HepG2 (cell line): ENCODE results near the gene SEMA3F. TPM values are rescaled to one million over a fixed set of nuclear protein-coding genes. Genes with fewer than 3 reads are reported as not detected.

Experiments
- ATAC-seq: fragments of 200-7000 bp; cut with Tn5 transposase; 3 replicates; pipeline ENCODE4 v1.9.1; 2020; ENCODE audit warnings: mild to moderate bottlenecking, moderate library complexity
- BruUV-seq: library from RNA; stranded (reverse); fragments of 400-500 nt; replicated peaks from 2 replicates; lab custom pipeline; 2021; lab: Mats Ljungman, UMichigan
- CTCF ChIA-PET: fragments of 300-600 bp; formaldehyde crosslinking; extraction: SDS; loops from one replicate; lab custom pipeline; 2021; ENCODE audit warnings: low total read pairs, inconsistent platforms, low intra/inter-chr PET ratio; lab: Yijun Ruan, JAX
- POLR2A ChIA-PET: fragments of 350-600 bp; sonication (Branson Sonifier 250); formaldehyde crosslinking; loops from one replicate; lab custom pipeline; 2020; ENCODE audit warnings: antibody characterized with exemption, inconsistent platforms; lab: Yijun Ruan, JAX
- DNase-seq: peaks from one replicate; pipeline ENCODE4 v3.0.0-alpha.2; 2015; ENCODE audit warnings: low spot score
- FAIRE-seq: peaks from 3 replicates; lab custom pipeline; 2011; peaks lifted over from hg19 to GRCh38; lab: Jason Lieb, UNC
- H2AFZ ChIP-seq: one replicate; pipeline ENCODE4 v1.6.1; 2011; ENCODE audit warnings: low read length, inconsistent platforms
- H3K27ac ChIP-seq: fragments of 300-600 bp; 3 replicates; pipeline ENCODE4 v1.8.0; 2011; ENCODE audit warnings: mixed run types, mild to moderate bottlenecking, mixed read lengths, low read length, inconsistent platforms; ENCODE audit not compliant: insufficient read depth; ENCODE audit errors: extremely low read length
- H3K27me3 ChIP-seq, 2 experiments: fragments of 200-600 bp in 1 of 2; 2 replicates in 1 of 2; 3 replicates in 1 of 2; pipeline versions ENCODE4 v1.6.0 to v1.8.0; 2011; ENCODE audit warnings: low read length in 2 of 2, mild to moderate bottlenecking in 2 of 2, moderate library complexity in 2 of 2, inconsistent platforms in 1 of 2; ENCODE audit not compliant: insufficient read depth in 2 of 2, control insufficient read depth in 1 of 2
- H3K36me3 ChIP-seq, 2 experiments: fragments of 200-600 bp in 1 of 2; replicated peaks in 1 of 2; 2 replicates in 1 of 2; 3 replicates in 1 of 2; pipeline versions ENCODE4 v1.5.1 to v1.8.0; 2011; ENCODE audit warnings: low read length in 2 of 2, inconsistent platforms in 1 of 2; ENCODE audit not compliant: insufficient read depth in 2 of 2, control insufficient read depth in 1 of 2
- H3K4me1 ChIP-seq: 2 replicates; pipeline ENCODE4 v1.5.1; 2012; ENCODE audit warnings: low read length, inconsistent platforms; ENCODE audit not compliant: insufficient read depth
- H3K4me2 ChIP-seq: 2 replicates; pipeline ENCODE4 v1.6.0; 2011; ENCODE audit warnings: low read depth, low read length, inconsistent platforms
- H3K4me3 ChIP-seq, 3 experiments: fragments of 200-600 bp in 1 of 3; sonication (generic), shearing (Covaris generic) in 1 of 3; replicated peaks in 1 of 3; 2 replicates each; pipeline ENCODE4 v1.5.1; 2011 to 2016; ENCODE audit warnings: low read length in 3 of 3, inconsistent platforms in 2 of 3, low read depth in 2 of 3, mild to moderate bottlenecking in 2 of 3, control low read depth in 1 of 3, mixed read lengths in 1 of 3; ENCODE audit not compliant: insufficient read depth in 1 of 3
- H3K79me2 ChIP-seq: one replicate; pipeline ENCODE4 v1.6.1; 2011; ENCODE audit warnings: low read length, inconsistent platforms; ENCODE audit not compliant: insufficient read depth
- H3K9ac ChIP-seq: 2 replicates; pipeline ENCODE4 v1.6.0; 2011; ENCODE audit warnings: mild to moderate bottlenecking, low read depth, low read length, inconsistent platforms; ENCODE audit not compliant: insufficient read depth
- H3K9me3 ChIP-seq: 2 replicates; pipeline ENCODE4 v1.5.1; 2012; ENCODE audit warnings: mild to moderate bottlenecking, low read length
- H4K20me1 ChIP-seq: 2 replicates; pipeline ENCODE4 v1.6.0; 2011; ENCODE audit warnings: inconsistent platforms, mild to moderate bottlenecking, low read length, moderate library complexity; ENCODE audit not compliant: insufficient read depth
- ATM ChIP-seq: fragments of 450-650 bp; IDR thresholded peaks from 2 replicates; pipeline ENCODE4 v1.7.1; 2017; ENCODE audit warnings: mild to moderate bottlenecking, borderline replicate concordance
- BRCA1 ChIP-seq: sonication (generic); formaldehyde crosslinking; IDR thresholded peaks from 2 replicates; pipeline ENCODE4 v1.4.0; 2020; ENCODE audit warnings: missing genetic modification reagents
- CEBPB ChIP-seq: IDR thresholded peaks from 2 replicates; pipeline ENCODE4 v1.6.1; 2011; ENCODE audit warnings: low read depth, low read length, improper control_type of control experiment, borderline replicate concordance
- FOSL2 ChIP-seq: sonication (generic); formaldehyde crosslinking; IDR thresholded peaks from 2 replicates; pipeline ENCODE4 v1.4.0; 2020; ENCODE audit warnings: missing genetic modification reagents
- HBP1 ChIP-seq: IDR thresholded peaks from 2 replicates; pipeline ENCODE4 v1.6.1; 2016; ENCODE audit warnings: low read depth, control low read depth
- HOXD1 ChIP-seq: sonication (generic); formaldehyde crosslinking; IDR thresholded peaks from 2 replicates; pipeline ENCODE4 v1.5.0; 2020; ENCODE audit warnings: missing genetic modification reagents
- NR2F6 ChIP-seq, 2 experiments: IDR thresholded peaks; 2 replicates each; pipeline ENCODE4 v1.6.1; 2016; ENCODE audit warnings: antibody characterized with exemption in 1 of 2, mild to moderate bottlenecking in 1 of 2
- PAF1 ChIP-seq: IDR thresholded peaks from 2 replicates; pipeline ENCODE4 v1.6.1; 2016; ENCODE audit warnings: missing genetic modification reagents, missing compliant biosample characterization
- PITX1 ChIP-seq: sonication (generic); formaldehyde crosslinking; IDR thresholded peaks from 2 replicates; pipeline ENCODE4 v1.5.1; 2020; ENCODE audit warnings: mild to moderate bottlenecking, missing genetic modification reagents
- RXRA ChIP-seq: sonication (generic); formaldehyde crosslinking; IDR thresholded peaks from 2 replicates; pipeline ENCODE4 v1.5.1; 2020; ENCODE audit warnings: missing genetic modification reagents
- SRSF9 ChIP-seq: fragments of 200-400 bp; formaldehyde crosslinking; IDR thresholded peaks from 2 replicates; pipeline ENCODE4 v1.6.1; 2018; ENCODE audit warnings: borderline replicate concordance, mild to moderate bottlenecking, low read depth, low read length; ENCODE audit not compliant: insufficient read depth, poor library complexity, severe bottlenecking
- UBTF ChIP-seq: sonication (generic); formaldehyde crosslinking; IDR thresholded peaks from 2 replicates; pipeline ENCODE4 v1.4.0; 2020; ENCODE audit warnings: mild to moderate bottlenecking, missing genetic modification reagents
- XBP1 ChIP-seq: sonication (generic); formaldehyde crosslinking; IDR thresholded peaks from 2 replicates; pipeline ENCODE4 v1.5.0; 2020; ENCODE audit warnings: missing genetic modification reagents
- ZFY ChIP-seq: sonication (generic); formaldehyde crosslinking; IDR thresholded peaks from 2 replicates; pipeline ENCODE4 v1.4.0; 2020; ENCODE audit warnings: missing genetic modification reagents
- ZNF563 ChIP-seq: sonication (generic); formaldehyde crosslinking; IDR thresholded peaks from 2 replicates; pipeline ENCODE4 v1.8.0; 2022; ENCODE audit warnings: mild to moderate bottlenecking, moderate library complexity, missing genetic modification reagents
- ZNF574 ChIP-seq: sonication (generic); formaldehyde crosslinking; IDR thresholded peaks from 2 replicates; pipeline ENCODE4 v1.4.0; 2020; ENCODE audit warnings: missing genetic modification reagents
- ZNF605 ChIP-seq: sonication (generic); formaldehyde crosslinking; IDR thresholded peaks from 2 replicates; pipeline ENCODE4 v1.8.0; 2022; ENCODE audit warnings: mild to moderate bottlenecking, missing genetic modification reagents
- ZNF720 ChIP-seq: sonication (generic); formaldehyde crosslinking; IDR thresholded peaks from 2 replicates; pipeline ENCODE4 v1.4.0; 2020; ENCODE audit warnings: missing genetic modification reagents
- ZNF850 ChIP-seq: sonication (generic); formaldehyde crosslinking; conservative IDR thresholded peaks from 2 replicates; pipeline ENCODE4 v1.9.0; 2021; ENCODE audit warnings: mild to moderate bottlenecking, missing genetic modification reagents
- ZNF891 ChIP-seq: sonication (generic); formaldehyde crosslinking; IDR thresholded peaks from 2 replicates; pipeline ENCODE4 v1.5.0; 2020; ENCODE audit warnings: mild to moderate bottlenecking, missing genetic modification reagents
- WGBS: methylation state at CpG from one replicate; pipeline ENCODE4 v1.1.6; 2017; ENCODE audit warnings: low lambda C conversion rate; 5-methylcytosine and 5-hydroxymethylcytosine counted together
- in situ Hi-C: cut with HindIII; loops from 2 replicates; pipeline ENCODE4 v1.10.0; 2017; ENCODE audit warnings: low pct_unique_long_range_greater_than_20kb; ENCODE audit not compliant: extremely low pct_ligation_motif_present
- intact Hi-C: fragments of 100-400 bp; cut with micrococcal nuclease; formaldehyde crosslinking; loops from one replicate; pipeline ENCODE4 v1.10.0; 2022; ENCODE audit not compliant: unreplicated experiment
- polyA plus RNA-seq, 8 experiments: library from polyadenylated mRNA; depleted of rRNA in 3 of 8; stranded (reverse) in 7 of 8; unstranded in 1 of 8; fragments of >200 nt; fragmentation: Illumina TruSeq in 4 of 8; extraction: Trizol in 4 of 8; gene quantifications; 2 replicates each; pipeline versions ENCODE4 v1.2.1 to v1.2.3, GENCODE V29; 2011 to 2016; ENCODE audit warnings: low read depth in 4 of 8, missing spikeins in 1 of 8, mixed read lengths in 1 of 8; ENCODE audit not compliant: insufficient read depth in 1 of 8
- total RNA-seq, 5 experiments: library from RNA; depleted of rRNA; stranded (reverse); fragments of >200 nt; fragmentation: Illumina TruSeq; extraction: Trizol; gene quantifications; 2 replicates each; pipeline ENCODE4 v1.2.3, GENCODE V29; 2016; ENCODE audit warnings: low read depth in 1 of 5

Gene SEMA3F
- total and polyA plus RNA-seq, 2 of the 13 experiments (the other 11 are each of a cell fraction or from before 2014, with no cell fraction given): 7.6 to 17.2 TPM

GRCh38 chr3:50220109-50220508 lies 65.0 kb downstream of the SEMA3F start:
- ChIA-PET POLR2A (interaction anchor here (1.3 to 16.5 kb wide), 6 partner anchors 15 to 117 kb away, joined by 4 to 625 read pairs (median 14); partner anchors contain the start of genes GNAI2, GNAT1 and SLC38A3), CTCF (interaction anchor here (9.0 kb wide), 1 partner anchor 26 kb away, joined by 265 read pairs; the partner anchor contains the start of gene GNAT1)
- ATAC-seq (no peak), FAIRE-seq (no peak), DNase-seq (no peak)
- WGBS: 100% methylated on average over 2 of the region's 6 CpGs
- Histone ChIP-seq H3K27ac (peak overlapping the region; percentile 81), H3K79me2 (no peaks in the 10 kb centered on the region), H3K27me3 (no peaks in the 10 kb centered on the region), H4K20me1 (no peaks in the 10 kb centered on the region), H3K9me3 (no peaks in the 10 kb centered on the region), H3K9ac (no peak overlapping the region), H3K36me3 (peaks cover 22 to 47% of the 10 kb centered on the region in 2 experiments), H3K4me1 (peaks cover 51% of the 10 kb centered on the region), H3K4me2 (no peak overlapping the region), H3K4me3 (no peak overlapping the region), H2AFZ (no peak overlapping the region)
- in situ Hi-C loops: no loop called here
- TSS peak; percentile 39 for BruUV-seq
- intact Hi-C loops: no loop called here
- TF ChIP-seq FOSL2 (CRISPR knock-in tag) (no peak), PITX1 (CRISPR knock-in tag) (no peak), ZNF563 (CRISPR knock-in tag) (no peak), XBP1 (CRISPR knock-in tag) (no peak), SRSF9 (no peak), HOXD1 (no peak), ATM (no peak), CEBPB (no peak), BRCA1 (no peak), ZNF720 (no peak), HBP1 (CRISPR knock-in tag) (no peak), ZNF850 (CRISPR knock-in tag) (no peak), ZNF605 (0 out of 2 replicates have a peak, but pooled peaks have one; percentile 5), UBTF (CRISPR knock-in tag) (no peak), RXRA (CRISPR knock-in tag) (no peak), ZFY (CRISPR knock-in tag) (peak; percentile 28; the same call in 1 of the 2 replicates), PAF1 (CRISPR knock-in tag) (0 out of 2 replicates have a peak, but pooled peaks have one; percentile 9), ZNF574 (CRISPR knock-in tag) (peak; percentile 26; the same call in 1 of the 2 replicates), NR2F6 (IDR thresholded peaks at IDR 0.05) (no peak), NR2F6 (CRISPR knock-in tag; IDR thresholded peaks at IDR 0.05) (0 out of 2 replicates have a peak, but pooled peaks have one; percentile 21), ZNF891 (peak; percentile 14; the same call in 1 of the 2 replicates)
